HG02938 (cell line): ENCODE data around the gene TMOD1.
"Not testable (repeated sequence)": the region's sequence is repeated elsewhere in the genome, so short reads cannot be mapped to it uniquely, and the experiment has no call there.

ENCODE experiments used
- ATAC-seq: cut with Tn5 transposase; IDR thresholded peaks from one replicate; pipeline ENCODE4 v1.9.1; 2021; ENCODE audit warnings: mild to moderate bottlenecking, moderate library complexity; ENCODE audit not compliant: unreplicated experiment

TMOD1 gene

DNA sequence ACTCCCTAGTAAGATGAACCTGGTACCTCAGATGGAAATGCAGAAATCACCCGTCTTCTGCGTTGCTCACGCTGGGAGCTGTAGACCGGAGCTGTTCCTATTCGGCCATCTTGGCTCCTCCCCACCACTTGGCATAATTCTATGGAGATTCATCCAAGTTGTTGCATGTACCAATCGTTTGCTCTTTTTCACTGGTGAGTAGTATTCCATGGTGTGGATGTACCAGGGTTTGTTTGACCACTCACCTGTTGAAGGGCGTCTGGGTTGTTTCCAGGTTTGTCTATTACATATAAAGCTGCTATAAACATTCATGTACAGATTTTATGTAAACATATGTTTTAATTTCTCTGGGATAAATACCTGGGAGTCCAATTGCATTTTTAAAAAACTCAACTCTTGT, 85.4 kb downstream of the TMOD1 start:
- not testable (repeated sequence) for ATAC-seq

DNA sequence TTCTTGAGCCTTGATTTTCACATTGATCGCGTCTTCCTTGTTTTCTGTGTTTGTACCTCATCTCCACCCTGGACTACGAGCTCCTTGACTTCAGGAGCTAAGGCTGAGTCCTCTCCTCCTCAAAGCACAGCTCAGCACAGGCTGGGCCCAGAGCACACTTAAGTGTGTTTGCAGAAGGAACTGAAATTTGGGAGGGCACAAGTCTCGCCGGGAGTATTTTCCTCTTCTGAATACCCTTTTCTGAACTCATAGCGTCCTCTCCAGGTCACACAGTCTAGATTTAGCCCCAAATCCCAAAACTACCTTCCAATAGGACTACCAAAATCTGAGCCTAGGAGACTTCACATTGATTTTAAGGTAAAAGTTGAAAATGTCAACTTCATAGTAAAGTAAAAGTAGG, 90.1 kb downstream of the TMOD1 start:
- ATAC-seq = no peak

GRCh38 chr9:97592126-97592525, 90.7 kb downstream of the TMOD1 start:
- ATAC-seq = no peak

DNA sequence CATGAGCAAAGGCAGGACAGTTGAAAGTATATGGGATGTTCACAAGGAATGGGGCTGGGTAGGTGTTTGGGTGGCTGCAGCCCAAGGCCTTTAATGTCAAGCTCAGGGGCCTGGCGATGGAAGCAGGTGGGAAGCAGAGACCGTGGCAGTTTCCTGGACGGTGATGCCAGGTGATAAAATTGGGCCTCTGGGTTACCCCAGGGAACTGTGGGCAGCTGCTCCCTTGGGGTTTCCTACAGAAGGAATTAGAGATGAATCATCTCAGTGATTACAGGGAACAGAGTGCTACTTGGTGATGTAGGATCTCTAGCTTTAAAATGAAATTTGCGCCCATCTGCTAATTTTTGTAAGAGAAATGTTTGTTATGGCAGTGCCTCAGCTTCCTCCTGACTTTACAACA, 92.5 kb downstream of the TMOD1 start:
- ATAC-seq = no peak

- no peak for ATAC-seq
Observed at GRCh38 chr9:97594381-97594921, 93.0 kb downstream of the TMOD1 start.

DNA sequence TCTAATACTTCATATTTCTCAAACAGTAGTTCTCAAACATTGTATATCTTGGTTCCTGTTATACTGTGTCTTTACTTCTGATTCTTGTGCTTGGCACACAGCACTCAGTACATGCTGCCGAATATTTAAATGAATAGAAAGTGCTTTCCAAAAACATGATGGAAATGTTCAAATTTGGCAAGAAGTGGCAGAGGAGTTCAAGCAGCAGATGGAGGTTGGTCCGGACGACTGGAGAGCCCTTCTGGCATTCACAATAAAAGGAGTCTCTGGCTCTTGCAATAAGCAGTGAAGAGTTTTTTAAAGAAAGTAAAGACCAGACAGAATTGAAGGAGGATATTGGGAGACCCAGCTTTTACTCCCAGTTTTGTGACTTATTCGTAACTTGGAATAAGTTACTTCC, 95.4 kb downstream of the TMOD1 start:
- ATAC-seq = no peak

GRCh38 chr9:97598461-97599288, 97.2 kb downstream of the TMOD1 start:
- ATAC-seq = peak; percentile 91

GRCh38 chr9:97599314-97599846, 97.9 kb downstream of the TMOD1 start:
- ATAC-seq = no peak

GRCh38 chr9:97600531-97601227, 99.2 kb downstream of the TMOD1 start:
- no peak for ATAC-seq

GRCh38 chr9:97601228-97601898, 99.9 kb downstream of the TMOD1 start:
- no peak for ATAC-seq

DNA sequence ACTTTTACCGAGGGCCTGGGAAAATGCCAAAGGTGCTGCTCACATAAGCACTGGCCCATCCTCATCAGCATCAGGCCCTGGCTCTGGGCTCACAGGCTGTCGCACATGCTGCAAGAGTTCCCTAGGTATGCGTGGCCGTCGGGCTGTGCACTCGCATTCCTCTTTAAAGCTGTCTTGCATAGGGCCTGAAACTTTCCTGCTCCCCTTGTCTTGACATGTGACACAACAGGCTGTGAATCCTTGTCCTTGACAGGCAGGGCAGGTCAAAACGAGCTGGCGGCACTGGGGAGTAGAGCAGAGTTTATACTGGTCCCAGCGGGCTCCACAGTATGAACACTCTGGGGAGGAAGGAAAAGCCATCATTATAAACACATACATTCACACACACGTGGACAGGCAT, 101.0 kb downstream of the TMOD1 start:
- ATAC-seq = no peak

DNA sequence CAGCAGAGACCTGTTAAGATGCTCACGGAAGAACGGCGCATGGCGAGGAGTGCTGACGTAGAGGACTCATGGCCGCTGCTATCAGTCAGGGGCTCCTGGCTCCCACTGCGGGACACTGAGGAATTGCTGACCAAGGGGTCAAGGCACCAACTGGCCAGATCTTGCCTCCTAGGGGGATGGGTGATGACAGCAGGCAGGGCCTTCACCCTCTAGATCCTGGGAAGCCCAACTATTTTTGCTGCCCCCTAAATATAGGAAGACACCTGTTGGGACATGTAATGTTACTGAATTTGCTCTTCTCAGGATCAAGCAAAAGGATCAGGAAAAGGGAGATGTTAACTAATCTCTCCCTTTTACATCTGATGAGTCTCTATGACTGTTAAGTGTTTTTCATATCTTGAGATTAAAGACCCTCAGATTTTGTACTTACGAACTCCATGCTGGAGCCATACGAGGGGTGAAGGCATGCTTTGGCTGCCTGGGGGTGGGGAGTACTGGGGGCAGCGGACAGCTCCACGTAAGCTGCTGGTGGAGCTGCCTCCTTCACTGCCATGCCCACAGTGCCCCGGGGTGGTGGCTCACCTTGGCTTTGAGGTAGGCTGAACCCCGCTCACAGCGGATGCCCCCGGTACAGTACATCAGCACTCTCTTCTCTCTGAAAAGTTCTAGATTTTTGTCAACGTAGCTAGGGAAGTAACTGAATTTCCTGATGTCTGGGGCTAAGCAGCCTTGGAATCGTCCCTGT, 103.6 kb downstream of the TMOD1 start:
- no peak for ATAC-seq

GRCh38 chr9:97615439-97616072, 114.1 kb downstream of the TMOD1 start:
- no peak for ATAC-seq

DNA sequence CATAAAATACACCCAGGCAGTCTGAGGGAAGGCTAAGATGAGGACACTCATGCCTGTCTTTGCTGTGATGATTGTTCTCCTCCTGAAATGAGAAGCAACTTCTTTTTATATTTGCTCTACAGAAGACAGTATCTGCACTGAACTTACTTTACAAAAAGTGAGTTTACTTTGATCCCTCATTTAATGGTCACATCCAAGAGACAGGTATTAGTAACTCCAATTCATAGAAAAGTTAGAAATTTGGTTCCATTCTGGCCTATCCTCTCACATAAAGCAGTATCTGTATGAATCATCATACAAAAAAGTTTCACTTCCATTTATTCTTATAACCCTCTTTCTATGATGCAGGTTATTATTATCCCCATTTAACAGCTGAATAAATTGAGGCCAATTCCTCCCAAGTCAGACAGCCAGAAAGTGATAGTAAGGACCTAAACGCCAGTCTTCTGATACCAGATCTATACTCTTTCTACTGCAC, 116.5 kb downstream of the TMOD1 start:
- ATAC-seq = no peak

DNA sequence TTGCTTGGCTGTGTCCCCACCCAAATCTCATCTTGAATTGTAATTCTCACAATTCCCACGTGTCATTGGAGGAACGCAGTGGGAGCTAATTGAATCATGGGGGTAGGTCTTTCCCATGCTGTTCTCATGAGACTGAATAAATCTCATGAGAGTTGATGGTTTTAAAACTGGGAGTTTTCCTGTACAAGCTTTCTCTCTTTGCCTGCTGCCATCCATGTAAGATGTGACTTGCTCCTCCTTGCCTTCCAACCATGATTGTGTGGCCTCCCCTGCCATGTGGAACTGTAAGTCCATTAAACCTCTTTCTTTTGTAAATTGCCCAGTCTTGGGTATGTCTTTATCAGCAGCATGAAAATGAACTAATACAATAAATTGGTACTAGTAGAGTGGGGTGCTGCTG, 118.6 kb downstream of the TMOD1 start:
- ATAC-seq = not testable (repeated sequence)

- not testable (repeated sequence) for ATAC-seq
Observed at GRCh38 chr9:97622483-97622882, 121.0 kb downstream of the TMOD1 start.

DNA sequence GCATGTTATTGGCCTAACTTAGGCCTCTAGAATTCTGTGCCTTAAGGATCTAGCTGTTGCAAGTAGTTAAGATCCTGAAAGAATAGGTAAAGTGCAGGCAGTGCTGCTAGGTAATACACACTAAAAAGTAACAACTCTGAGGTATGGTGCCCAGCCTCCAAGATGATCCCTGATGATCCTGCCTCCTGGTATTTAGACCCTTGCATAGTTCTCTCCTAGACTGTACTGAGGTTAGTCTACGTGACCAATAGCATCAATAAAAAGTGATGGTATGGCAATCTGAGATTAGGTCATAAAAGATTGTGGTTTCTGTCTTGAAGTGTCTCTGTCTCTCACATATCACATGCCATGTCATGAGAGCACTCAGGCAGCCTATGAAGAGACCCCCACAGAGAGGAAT, 122.5 kb downstream of the TMOD1 start:
- ATAC-seq = no peak

DNA sequence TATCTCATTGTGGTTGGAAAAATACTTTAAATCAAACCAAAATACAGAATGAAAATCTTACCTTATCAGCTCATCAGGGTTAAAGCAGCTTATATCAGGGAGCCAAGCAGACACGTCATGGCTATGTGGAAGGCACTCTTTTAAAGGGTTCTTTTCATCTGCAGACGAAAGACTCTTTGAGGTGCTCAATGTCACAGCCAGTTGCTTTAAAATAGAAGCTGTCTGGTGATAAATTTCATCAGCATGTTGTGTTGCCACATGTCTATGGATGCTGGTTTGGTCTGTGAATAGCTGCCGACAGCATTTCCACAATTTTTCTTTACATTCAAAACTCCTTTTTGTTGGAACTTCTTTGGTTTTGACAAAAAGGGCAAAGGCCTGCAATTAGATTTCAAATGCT, 124.2 kb downstream of the TMOD1 start:
- no peak for ATAC-seq

GRCh38 chr9:97627624-97628023, 126.2 kb downstream of the TMOD1 start:
- ATAC-seq = no peak

- no peak for ATAC-seq
Observed at GRCh38 chr9:97628668-97629067, 127.2 kb downstream of the TMOD1 start.
